HepG2 (cell line): Measurements from ENCODE around the gene TSKU. TPM values are rescaled to one million over a fixed set of nuclear protein-coding genes. Genes with fewer than 3 reads are reported as not detected.
A peak's percentile ranks its signal among the peaks of the same experiment; 100 is the strongest.

ENCODE experiments used
- ADNP ChIP-seq: sonication (generic); formaldehyde crosslinking; IDR thresholded peaks from 2 replicates; pipeline ENCODE4 v1.4.0; 2020; ENCODE audit warnings: missing genetic modification reagents
- HOXA7 ChIP-seq: sonication (generic); formaldehyde crosslinking; IDR thresholded peaks from 2 replicates; pipeline ENCODE4 v1.8.1; 2022; ENCODE audit warnings: mild to moderate bottlenecking, missing genetic modification reagents, moderate library complexity
- HOXD1 ChIP-seq: sonication (generic); formaldehyde crosslinking; IDR thresholded peaks from 2 replicates; pipeline ENCODE4 v1.5.0; 2020; ENCODE audit warnings: missing genetic modification reagents
- IRX3 ChIP-seq: sonication (generic); formaldehyde crosslinking; IDR thresholded peaks from 2 replicates; pipeline ENCODE4 v1.8.1; 2023; ENCODE audit warnings: mild to moderate bottlenecking, low read depth, missing genetic modification reagents, borderline replicate concordance
- KAT7 ChIP-seq: IDR thresholded peaks from 2 replicates; pipeline ENCODE4 v1.6.1; 2018; ENCODE audit warnings: borderline replicate concordance, missing compliant biosample characterization
- MIXL1 ChIP-seq: IDR thresholded peaks from 2 replicates; pipeline ENCODE4 v1.6.1; 2016
- RFX5 ChIP-seq: IDR thresholded peaks from 2 replicates; pipeline ENCODE4 v1.6.1; 2011; ENCODE audit warnings: low read depth, low read length, improper control_type of control experiment
- RORA ChIP-seq: sonication (generic); formaldehyde crosslinking; IDR thresholded peaks from 2 replicates; pipeline ENCODE4 v1.5.0; 2020; ENCODE audit warnings: mild to moderate bottlenecking, missing genetic modification reagents, moderate library complexity
- SETDB1 ChIP-seq: sonication (generic); formaldehyde crosslinking; IDR thresholded peaks from 2 replicates; pipeline ENCODE4 v1.5.1; 2020; ENCODE audit warnings: missing genetic modification reagents, mild to moderate bottlenecking, borderline replicate concordance
- YEATS4 ChIP-seq: sonication (generic); formaldehyde crosslinking; IDR thresholded peaks from 2 replicates; pipeline ENCODE4 v1.4.0; 2020; ENCODE audit warnings: missing genetic modification reagents, borderline replicate concordance
- ZNF333 ChIP-seq: sonication (generic); formaldehyde crosslinking; IDR thresholded peaks from 2 replicates; pipeline ENCODE4 v1.4.0; 2020; ENCODE audit warnings: mild to moderate bottlenecking, missing genetic modification reagents, borderline replicate concordance
- ZNF451 ChIP-seq: sonication (generic); formaldehyde crosslinking; IDR thresholded peaks from 2 replicates; pipeline ENCODE4 v1.5.0; 2020; ENCODE audit warnings: mild to moderate bottlenecking, missing genetic modification reagents
- polyA plus RNA-seq, 8 experiments: library from polyadenylated mRNA; depleted of rRNA in 3 of 8; stranded (reverse) in 7 of 8; unstranded in 1 of 8; fragments of >200 nt; fragmentation: Illumina TruSeq in 4 of 8; extraction: Trizol in 4 of 8; gene quantifications; 2 replicates each; pipeline versions ENCODE4 v1.2.1 to v1.2.3, GENCODE V29; 2011 to 2016; ENCODE audit warnings: low read depth in 4 of 8, missing spikeins in 1 of 8, mixed read lengths in 1 of 8; ENCODE audit not compliant: insufficient read depth in 1 of 8
- total RNA-seq, 5 experiments: library from RNA; depleted of rRNA; stranded (reverse); fragments of >200 nt; fragmentation: Illumina TruSeq; extraction: Trizol; gene quantifications; 2 replicates each; pipeline ENCODE4 v1.2.3, GENCODE V29; 2016; ENCODE audit warnings: low read depth in 1 of 5
- TF ChIP-seq, protein P1 (sequence below): sonication (generic); formaldehyde crosslinking; IDR thresholded peaks from 2 replicates; pipeline ENCODE4 v1.9.0; 2021; ENCODE audit warnings: missing genetic modification reagents, borderline replicate concordance
- TF ChIP-seq, protein P2 (sequence below): sonication (generic); formaldehyde crosslinking; IDR thresholded peaks from 2 replicates; pipeline ENCODE4 v1.8.0; 2022; ENCODE audit warnings: mild to moderate bottlenecking, missing genetic modification reagents; ENCODE audit not compliant: insufficient replicate concordance
- TF ChIP-seq, protein P3 (sequence below): sonication (generic); formaldehyde crosslinking; IDR thresholded peaks from 2 replicates; pipeline ENCODE4 v1.5.1; 2020; ENCODE audit warnings: mild to moderate bottlenecking, missing genetic modification reagents, borderline replicate concordance
- TF ChIP-seq, protein P4 (sequence below): sonication (generic); formaldehyde crosslinking; IDR thresholded peaks from 2 replicates; pipeline ENCODE4 v1.4.0; 2020; ENCODE audit warnings: mild to moderate bottlenecking, missing genetic modification reagents, borderline replicate concordance

TSKU gene
- total and polyA plus RNA-seq, 2 of the 13 experiments (the other 11 are each of a cell fraction or from before 2014, with no cell fraction given): 20.3 to 21.4 TPM

DNA sequence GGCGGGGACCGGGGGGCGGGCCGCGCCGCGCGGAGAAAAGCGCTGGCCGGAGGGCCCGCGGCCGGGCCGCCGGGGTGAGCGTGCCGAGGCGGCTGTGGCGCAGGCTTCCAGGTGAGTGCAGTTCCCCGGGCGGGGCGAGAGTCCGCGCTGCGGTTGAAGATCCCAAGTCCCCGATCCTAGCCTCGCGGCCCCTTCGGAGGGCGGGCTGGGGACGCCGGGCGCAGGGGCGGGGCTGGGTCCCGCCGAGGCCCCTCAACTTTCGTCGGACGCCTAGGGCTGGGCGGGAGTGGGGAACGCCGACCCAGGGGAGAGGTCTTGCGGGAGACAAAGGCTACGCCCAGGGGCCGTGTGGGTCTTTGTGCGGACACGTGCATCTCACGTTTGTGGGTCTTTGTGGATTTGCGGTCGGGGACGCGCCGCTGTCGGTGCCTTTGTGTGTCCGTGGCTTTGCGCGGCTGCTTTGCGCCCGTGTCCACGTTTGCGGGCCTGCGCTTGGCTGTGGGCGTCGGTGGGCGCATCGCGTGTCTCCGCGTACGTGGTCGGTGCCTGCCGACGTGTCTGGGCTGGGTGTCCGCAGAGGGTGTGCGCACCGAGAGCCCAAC, at the start of gene TSKU (continued):
- TF ChIP-seq, protein P1, sequence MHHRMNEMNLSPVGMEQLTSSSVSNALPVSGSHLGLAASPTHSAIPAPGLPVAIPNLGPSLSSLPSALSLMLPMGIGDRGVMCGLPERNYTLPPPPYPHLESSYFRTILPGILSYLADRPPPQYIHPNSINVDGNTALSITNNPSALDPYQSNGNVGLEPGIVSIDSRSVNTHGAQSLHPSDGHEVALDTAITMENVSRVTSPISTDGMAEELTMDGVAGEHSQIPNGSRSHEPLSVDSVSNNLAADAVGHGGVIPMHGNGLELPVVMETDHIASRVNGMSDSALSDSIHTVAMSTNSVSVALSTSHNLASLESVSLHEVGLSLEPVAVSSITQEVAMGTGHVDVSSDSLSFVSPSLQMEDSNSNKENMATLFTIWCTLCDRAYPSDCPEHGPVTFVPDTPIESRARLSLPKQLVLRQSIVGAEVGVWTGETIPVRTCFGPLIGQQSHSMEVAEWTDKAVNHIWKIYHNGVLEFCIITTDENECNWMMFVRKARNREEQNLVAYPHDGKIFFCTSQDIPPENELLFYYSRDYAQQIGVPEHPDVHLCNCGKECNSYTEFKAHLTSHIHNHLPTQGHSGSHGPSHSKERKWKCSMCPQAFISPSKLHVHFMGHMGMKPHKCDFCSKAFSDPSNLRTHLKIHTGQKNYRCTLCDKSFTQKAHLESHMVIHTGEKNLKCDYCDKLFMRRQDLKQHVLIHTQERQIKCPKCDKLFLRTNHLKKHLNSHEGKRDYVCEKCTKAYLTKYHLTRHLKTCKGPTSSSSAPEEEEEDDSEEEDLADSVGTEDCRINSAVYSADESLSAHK: no peak
- TF ChIP-seq ZNF451 (CRISPR knock-in tag): no peak
- TF ChIP-seq, protein P2, sequence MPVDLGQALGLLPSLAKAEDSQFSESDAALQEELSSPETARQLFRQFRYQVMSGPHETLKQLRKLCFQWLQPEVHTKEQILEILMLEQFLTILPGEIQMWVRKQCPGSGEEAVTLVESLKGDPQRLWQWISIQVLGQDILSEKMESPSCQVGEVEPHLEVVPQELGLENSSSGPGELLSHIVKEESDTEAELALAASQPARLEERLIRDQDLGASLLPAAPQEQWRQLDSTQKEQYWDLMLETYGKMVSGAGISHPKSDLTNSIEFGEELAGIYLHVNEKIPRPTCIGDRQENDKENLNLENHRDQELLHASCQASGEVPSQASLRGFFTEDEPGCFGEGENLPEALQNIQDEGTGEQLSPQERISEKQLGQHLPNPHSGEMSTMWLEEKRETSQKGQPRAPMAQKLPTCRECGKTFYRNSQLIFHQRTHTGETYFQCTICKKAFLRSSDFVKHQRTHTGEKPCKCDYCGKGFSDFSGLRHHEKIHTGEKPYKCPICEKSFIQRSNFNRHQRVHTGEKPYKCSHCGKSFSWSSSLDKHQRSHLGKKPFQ (CRISPR knock-in tag): no peak
- TF ChIP-seq SETDB1 (CRISPR knock-in tag): no peak
- no peak for TF ChIP-seq ADNP (CRISPR knock-in tag)
- no peak for TF ChIP-seq RFX5
- no peak for TF ChIP-seq KAT7
- no peak; the same call in 1 of the 2 replicates for TF ChIP-seq ZNF333 (CRISPR knock-in tag)
- TF ChIP-seq, protein P3, sequence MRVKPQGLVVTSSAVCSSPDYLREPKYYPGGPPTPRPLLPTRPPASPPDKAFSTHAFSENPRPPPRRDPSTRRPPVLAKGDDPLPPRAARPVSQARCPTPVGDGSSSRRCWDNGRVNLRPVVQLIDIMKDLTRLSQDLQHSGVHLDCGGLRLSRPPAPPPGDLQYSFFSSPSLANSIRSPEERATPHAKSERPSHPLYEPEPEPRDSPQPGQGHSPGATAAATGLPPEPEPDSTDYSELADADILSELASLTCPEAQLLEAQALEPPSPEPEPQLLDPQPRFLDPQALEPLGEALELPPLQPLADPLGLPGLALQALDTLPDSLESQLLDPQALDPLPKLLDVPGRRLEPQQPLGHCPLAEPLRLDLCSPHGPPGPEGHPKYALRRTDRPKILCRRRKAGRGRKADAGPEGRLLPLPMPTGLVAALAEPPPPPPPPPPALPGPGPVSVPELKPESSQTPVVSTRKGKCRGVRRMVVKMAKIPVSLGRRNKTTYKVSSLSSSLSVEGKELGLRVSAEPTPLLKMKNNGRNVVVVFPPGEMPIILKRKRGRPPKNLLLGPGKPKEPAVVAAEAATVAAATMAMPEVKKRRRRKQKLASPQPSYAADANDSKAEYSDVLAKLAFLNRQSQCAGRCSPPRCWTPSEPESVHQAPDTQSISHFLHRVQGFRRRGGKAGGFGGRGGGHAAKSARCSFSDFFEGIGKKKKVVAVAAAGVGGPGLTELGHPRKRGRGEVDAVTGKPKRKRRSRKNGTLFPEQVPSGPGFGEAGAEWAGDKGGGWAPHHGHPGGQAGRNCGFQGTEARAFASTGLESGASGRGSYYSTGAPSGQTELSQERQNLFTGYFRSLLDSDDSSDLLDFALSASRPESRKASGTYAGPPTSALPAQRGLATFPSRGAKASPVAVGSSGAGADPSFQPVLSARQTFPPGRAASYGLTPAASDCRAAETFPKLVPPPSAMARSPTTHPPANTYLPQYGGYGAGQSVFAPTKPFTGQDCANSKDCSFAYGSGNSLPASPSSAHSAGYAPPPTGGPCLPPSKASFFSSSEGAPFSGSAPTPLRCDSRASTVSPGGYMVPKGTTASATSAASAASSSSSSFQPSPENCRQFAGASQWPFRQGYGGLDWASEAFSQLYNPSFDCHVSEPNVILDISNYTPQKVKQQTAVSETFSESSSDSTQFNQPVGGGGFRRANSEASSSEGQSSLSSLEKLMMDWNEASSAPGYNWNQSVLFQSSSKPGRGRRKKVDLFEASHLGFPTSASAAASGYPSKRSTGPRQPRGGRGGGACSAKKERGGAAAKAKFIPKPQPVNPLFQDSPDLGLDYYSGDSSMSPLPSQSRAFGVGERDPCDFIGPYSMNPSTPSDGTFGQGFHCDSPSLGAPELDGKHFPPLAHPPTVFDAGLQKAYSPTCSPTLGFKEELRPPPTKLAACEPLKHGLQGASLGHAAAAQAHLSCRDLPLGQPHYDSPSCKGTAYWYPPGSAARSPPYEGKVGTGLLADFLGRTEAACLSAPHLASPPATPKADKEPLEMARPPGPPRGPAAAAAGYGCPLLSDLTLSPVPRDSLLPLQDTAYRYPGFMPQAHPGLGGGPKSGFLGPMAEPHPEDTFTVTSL (CRISPR knock-in tag): no peak
- TF ChIP-seq HOXD1 (CRISPR knock-in tag): peak; percentile 64; the same call in 1 of the 2 replicates
- TF ChIP-seq RORA (CRISPR knock-in tag): no peak
- TF ChIP-seq, protein P4, sequence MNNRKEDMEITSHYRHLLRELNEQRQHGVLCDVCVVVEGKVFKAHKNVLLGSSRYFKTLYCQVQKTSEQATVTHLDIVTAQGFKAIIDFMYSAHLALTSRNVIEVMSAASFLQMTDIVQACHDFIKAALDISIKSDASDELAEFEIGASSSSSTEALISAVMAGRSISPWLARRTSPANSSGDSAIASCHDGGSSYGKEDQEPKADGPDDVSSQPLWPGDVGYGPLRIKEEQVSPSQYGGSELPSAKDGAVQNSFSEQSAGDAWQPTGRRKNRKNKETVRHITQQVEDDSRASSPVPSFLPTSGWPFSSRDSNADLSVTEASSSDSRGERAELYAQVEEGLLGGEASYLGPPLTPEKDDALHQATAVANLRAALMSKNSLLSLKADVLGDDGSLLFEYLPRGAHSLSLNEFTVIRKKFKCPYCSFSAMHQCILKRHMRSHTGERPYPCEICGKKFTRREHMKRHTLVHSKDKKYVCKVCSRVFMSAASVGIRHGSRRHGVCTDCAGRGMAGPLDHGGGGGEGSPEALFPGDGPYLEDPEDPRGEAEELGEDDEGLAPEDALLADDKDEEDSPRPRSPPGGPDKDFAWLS (CRISPR knock-in tag): no peak
- TF ChIP-seq YEATS4 (CRISPR knock-in tag): peak; percentile 26; the same call in 1 of the 2 replicates
- TF ChIP-seq MIXL1 (CRISPR knock-in tag): no peak
- TF ChIP-seq IRX3 (CRISPR knock-in tag): no peak
- TF ChIP-seq HOXA7 (CRISPR knock-in tag): no peak
